Peyer's patch (tissue), 4 donors: ENCODE results near the gene NHLRC1. TPM values are rescaled to one million over a fixed set of nuclear protein-coding genes. Genes with fewer than 3 reads are reported as not detected.
A peak's percentile ranks its signal among the peaks of the same experiment; 100 is the strongest.

ENCODE experiments used
- DNase-seq, 3 donors: peaks; one replicate each; pipeline ENCODE4 v3.0.0-alpha.2; 2017 to 2019
- H3K27ac ChIP-seq, 4 donors: fragments of 200-600 bp; sonication (generic); one replicate each; pipeline ENCODE4 v1.5.1; 2016 to 2019
- H3K27me3 ChIP-seq, 2 donors: fragments of 200-600 bp; sonication (generic); one replicate each; pipeline ENCODE4 v1.5.1; 2019
- H3K36me3 ChIP-seq, 3 donors: fragments of 200-600 bp; sonication (generic); one replicate each; pipeline ENCODE4 v1.5.1; 2016 to 2019
- H3K4me1 ChIP-seq, 4 donors: fragments of 200-600 bp; sonication (generic); one replicate each; pipeline ENCODE4 v1.5.1; 2016 to 2019
- H3K4me3 ChIP-seq, 4 donors: fragments of 200-600 bp; sonication (generic); 1 replicate in 3 of 4; 2 replicates in 1 of 4; pipeline ENCODE4 v1.5.1; 2016 to 2019; ENCODE audit warnings: mild to moderate bottlenecking in 1 of 4
- H3K9me3 ChIP-seq, 4 donors: fragments of 200-600 bp; sonication (generic); one replicate each; pipeline ENCODE4 v1.5.1; 2016 to 2019; ENCODE audit warnings: mild to moderate bottlenecking in 1 of 4
- CTCF ChIP-seq, 6 experiments: fragments of 450-650 bp in 4 of 6; fragments of 200-600 bp in 2 of 6; sonication (generic) in 1 of 6; IDR thresholded peaks; one replicate each; pipeline ENCODE4 v1.5.1; 2017 to 2019; ENCODE audit warnings: antibody characterized with exemption in 6 of 6, mild to moderate bottlenecking in 3 of 6, moderate library complexity in 1 of 6
- POLR2A ChIP-seq, 2 donors: fragments of 450-650 bp; IDR thresholded peaks; one replicate each; pipeline ENCODE4 v1.5.1; 2017; ENCODE audit warnings: antibody characterized with exemption in 2 of 2, mild to moderate bottlenecking in 2 of 2, moderate library complexity in 2 of 2
- total RNA-seq, 4 donors: library from RNA; depleted of rRNA; stranded (reverse); fragments of >200 nt; gene quantifications; one replicate each; pipeline ENCODE4 v1.1.0, GENCODE V29; 2016

NHLRC1 gene
- total RNA-seq, 4 donors from 2014 or later = 1.7 to 4.9 (median 3.3) TPM

- H3K4me1 ChIP-seq = no peaks in the 10 kb centered on the region
Observed at GRCh38 chr6:18136260-18136659, 13.8 kb upstream of the NHLRC1 start.

GRCh38 chr6:18135171-18135570 is 12.7 kb upstream of the NHLRC1 start:
- no peak for DNase-seq
- H3K27me3 ChIP-seq = no peaks in the 10 kb centered on the region
- TF ChIP-seq CTCF (IDR thresholded peaks at IDR 0.05) (no peak), POLR2A (IDR thresholded peaks at IDR 0.05) (no peak)
- H3K27ac ChIP-seq = no peak overlapping the region
- H3K4me1 ChIP-seq = no peaks in the 10 kb centered on the region
- no peak overlapping the region for H3K4me3 ChIP-seq
- no peaks in the 10 kb centered on the region for H3K9me3 ChIP-seq
- H3K36me3 ChIP-seq = peaks cover 0 to 64% (median 0%) of the 10 kb centered on the region in 3 donors

More at GRCh38 chr6:18136260-18136659, 13.8 kb upstream of the NHLRC1 start:
- DNase-seq = no peak
- H3K27me3 ChIP-seq = no peaks in the 10 kb centered on the region
- no peaks in the 10 kb centered on the region for H3K9me3 ChIP-seq
- peaks cover 0 to 63% (median 0%) of the 10 kb centered on the region in 3 donors for H3K36me3 ChIP-seq
- TF ChIP-seq CTCF (IDR thresholded peaks at IDR 0.05) (no peak), POLR2A (IDR thresholded peaks at IDR 0.05) (no peak)
- H3K4me3 ChIP-seq = no peak overlapping the region
- H3K27ac ChIP-seq = no peak overlapping the region

DNA sequence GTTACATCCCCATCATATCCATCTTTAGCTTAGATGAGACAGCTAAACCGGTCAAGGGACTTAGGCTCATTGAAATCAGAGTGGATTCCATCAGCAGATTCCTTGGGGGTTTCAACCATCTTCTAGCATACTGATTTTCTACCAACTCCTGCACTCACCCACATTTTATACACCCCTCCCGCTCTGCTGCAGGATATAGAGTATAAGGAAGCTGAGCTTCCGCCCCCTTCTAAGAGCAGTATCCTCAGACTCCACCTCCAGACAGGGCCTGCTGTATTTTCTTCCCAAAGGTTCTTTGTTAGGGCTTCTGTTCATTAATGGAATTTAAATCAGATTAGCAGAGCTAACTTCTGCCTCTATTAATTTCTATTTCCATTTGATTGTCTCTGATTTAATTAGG is 9.9 kb upstream of the NHLRC1 start:
- peaks cover 0 to 53% (median 0%) of the 10 kb centered on the region in 3 donors for H3K36me3 ChIP-seq
- DNase-seq = no peak
- H3K9me3 ChIP-seq = no peaks in the 10 kb centered on the region
- H3K4me3 ChIP-seq = no peak overlapping the region
- TF ChIP-seq CTCF (IDR thresholded peaks at IDR 0.05) (no peak), POLR2A (IDR thresholded peaks at IDR 0.05) (no peak)
- H3K4me1 ChIP-seq = no peaks in the 10 kb centered on the region
- no peaks in the 10 kb centered on the region for H3K27me3 ChIP-seq
- no peak overlapping the region for H3K27ac ChIP-seq

- H3K36me3 ChIP-seq = peaks cover 0 to 20% (median 0%) of the 10 kb centered on the region in 3 donors
- TF ChIP-seq POLR2A (IDR thresholded peaks at IDR 0.05) = no peak
- H3K27ac ChIP-seq = no peak overlapping the region
- no peak overlapping the region for H3K4me3 ChIP-seq
- no peaks in the 10 kb centered on the region for H3K27me3 ChIP-seq
- no peaks in the 10 kb centered on the region for H3K9me3 ChIP-seq
- peaks cover 2 to 6% (median 3%) of the 10 kb centered on the region in 4 donors for H3K4me1 ChIP-seq
- DNase-seq = no peak
Observed at GRCh38 chr6:18126121-18126520, 3.6 kb upstream of the NHLRC1 start.

DNA sequence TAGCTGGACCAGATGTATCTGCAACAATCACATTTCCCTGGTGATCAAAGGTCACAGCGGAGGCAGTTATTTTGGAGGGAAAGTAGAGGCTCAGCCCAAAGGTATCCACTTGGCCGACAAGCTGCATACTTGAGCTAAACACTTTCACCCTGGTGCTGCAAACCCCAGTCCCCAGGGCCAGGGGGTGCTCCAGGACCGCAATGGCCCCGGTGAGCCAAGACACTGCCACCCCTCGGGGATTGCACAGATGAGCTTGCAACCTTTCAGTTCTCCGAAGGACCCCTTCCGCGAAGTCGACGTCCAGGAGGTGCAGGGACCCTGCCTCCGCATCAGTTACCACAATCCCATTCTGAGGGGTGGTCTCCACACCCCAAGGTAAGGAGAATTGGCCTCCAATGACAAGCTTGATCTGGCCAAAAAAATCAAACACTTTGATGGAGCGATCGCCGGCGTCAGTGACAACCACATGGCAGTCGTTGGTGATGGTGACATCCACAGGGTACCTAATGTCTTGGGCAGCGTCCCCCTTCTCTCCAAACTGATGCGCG is 823 bp downstream of the NHLRC1 start:
- TF ChIP-seq POLR2A (IDR thresholded peaks at IDR 0.05) = no peak
- no peak for TF ChIP-seq CTCF (IDR thresholded peaks at IDR 0.05)
- DNase-seq = peak in 1 of 3 donors; percentile 49
- H3K36me3 ChIP-seq = no peaks in the 10 kb centered on the region
- H3K9me3 ChIP-seq = no peaks in the 10 kb centered on the region
- H3K27ac ChIP-seq = no peak overlapping the region
- peaks cover 2 to 6% (median 3%) of the 10 kb centered on the region in 4 donors for H3K4me1 ChIP-seq
- peak overlapping the region in 3 of 4 donors; percentile 51 to 68 (median 58) for H3K4me3 ChIP-seq
- H3K27me3 ChIP-seq = no peaks in the 10 kb centered on the region

GRCh38 chr6:18119236-18119635 is 3.2 kb downstream of the NHLRC1 start:
- H3K36me3 ChIP-seq = no peaks in the 10 kb centered on the region
- no peaks in the 10 kb centered on the region for H3K9me3 ChIP-seq
- peaks cover 2 to 6% (median 3%) of the 10 kb centered on the region in 4 donors for H3K4me1 ChIP-seq
- no peak overlapping the region for H3K4me3 ChIP-seq
- TF ChIP-seq POLR2A (IDR thresholded peaks at IDR 0.05) (no peak), CTCF (IDR thresholded peaks at IDR 0.05) (no peak)
- H3K27ac ChIP-seq = peak overlapping the region in 1 of 4 donors; percentile 15
- DNase-seq = peak in 1 of 3 donors; percentile 65
- no peaks in the 10 kb centered on the region for H3K27me3 ChIP-seq
